ENCODE measurements around the gene NACAD. TPM values are rescaled to one million over a fixed set of nuclear protein-coding genes. Genes with fewer than 3 reads are reported as not detected.
A peak's percentile ranks its signal among the peaks of the same experiment; 100 is the strongest.

The NACAD gene
- total RNA-seq, 1 experiment from 2014 or later, result 0.24 TPM

DNA sequence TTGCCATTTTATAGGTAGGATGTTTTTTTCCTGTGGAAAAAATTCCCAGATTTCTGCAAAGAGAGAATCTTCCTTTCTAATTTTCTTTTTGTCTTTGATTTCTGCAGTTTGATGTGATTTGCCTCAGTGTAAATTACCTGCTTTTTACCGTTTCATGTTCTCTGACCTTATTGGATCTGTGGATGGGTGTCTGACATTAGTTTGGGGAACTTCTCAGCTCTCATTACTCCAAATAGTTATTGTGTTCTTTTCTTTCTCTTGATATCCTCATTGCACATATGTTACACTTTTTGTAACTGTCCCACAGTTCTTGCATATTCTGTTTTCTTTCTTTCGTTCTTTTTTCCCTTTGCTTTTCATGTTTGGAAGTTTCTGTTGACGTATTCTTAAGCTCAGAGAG, 28.5 kb downstream of the NACAD start:
- no peaks in the 10 kb centered on the region for H3K9me3 ChIP-seq (ENCODE audit: insufficient read depth, low read depth)
- no peak overlapping the region for H3K27ac ChIP-seq
- H2AFZ ChIP-seq, result no peak overlapping the region
- CTCF ChIA-PET, result interaction anchor here (0.6 kb wide), 1 partner anchor 77 kb away, joined by 3 read pairs; no protein-coding TSS in a partner anchor
- H4K20me1 ChIP-seq (ENCODE audit: insufficient read depth), result no peaks in the 10 kb centered on the region; the same call in 1 of the 2 replicates
- H3K4me3 ChIP-seq, result no peak overlapping the region
- no peak for DNase-seq
- peaks cover 36% of the 10 kb centered on the region for H3K79me2 ChIP-seq (ENCODE audit: low read depth)
- peaks cover 28% of the 10 kb centered on the region for H3F3A ChIP-seq (ENCODE audit: insufficient read depth, low read depth)
- POLR2A ChIA-PET (ENCODE audit: unreplicated experiment), result no interaction called here
- H3K36me3 ChIP-seq (ENCODE audit: low read depth), result 0 out of 2 replicates have a peak, but pooled peaks cover 7% of the 10 kb centered on the region
- no peak overlapping the region for H3K4me2 ChIP-seq
- no peaks in the 10 kb centered on the region for H3K27me3 ChIP-seq (ENCODE audit: insufficient read depth, low read depth)
- no peaks in the 10 kb centered on the region for H3K9me2 ChIP-seq (ENCODE audit: insufficient read depth)
- no peak for TF ChIP-seq EZH2 (IDR thresholded peaks at IDR 0.05; ENCODE audit: low read depth)
- TF ChIP-seq, protein P1, sequence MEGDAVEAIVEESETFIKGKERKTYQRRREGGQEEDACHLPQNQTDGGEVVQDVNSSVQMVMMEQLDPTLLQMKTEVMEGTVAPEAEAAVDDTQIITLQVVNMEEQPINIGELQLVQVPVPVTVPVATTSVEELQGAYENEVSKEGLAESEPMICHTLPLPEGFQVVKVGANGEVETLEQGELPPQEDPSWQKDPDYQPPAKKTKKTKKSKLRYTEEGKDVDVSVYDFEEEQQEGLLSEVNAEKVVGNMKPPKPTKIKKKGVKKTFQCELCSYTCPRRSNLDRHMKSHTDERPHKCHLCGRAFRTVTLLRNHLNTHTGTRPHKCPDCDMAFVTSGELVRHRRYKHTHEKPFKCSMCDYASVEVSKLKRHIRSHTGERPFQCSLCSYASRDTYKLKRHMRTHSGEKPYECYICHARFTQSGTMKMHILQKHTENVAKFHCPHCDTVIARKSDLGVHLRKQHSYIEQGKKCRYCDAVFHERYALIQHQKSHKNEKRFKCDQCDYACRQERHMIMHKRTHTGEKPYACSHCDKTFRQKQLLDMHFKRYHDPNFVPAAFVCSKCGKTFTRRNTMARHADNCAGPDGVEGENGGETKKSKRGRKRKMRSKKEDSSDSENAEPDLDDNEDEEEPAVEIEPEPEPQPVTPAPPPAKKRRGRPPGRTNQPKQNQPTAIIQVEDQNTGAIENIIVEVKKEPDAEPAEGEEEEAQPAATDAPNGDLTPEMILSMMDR (conservative IDR thresholded peaks at IDR 0.05), result no peak
- intact Hi-C loops (cut with micrococcal nuclease; ENCODE audit: unreplicated experiment), result no loop called here
- no TSS peak for BruUV-seq (replicated peaks)
- H3K4me1 ChIP-seq (replicated peaks; ENCODE audit: insufficient read depth), result peaks cover 27% of the 10 kb centered on the region

DNA sequence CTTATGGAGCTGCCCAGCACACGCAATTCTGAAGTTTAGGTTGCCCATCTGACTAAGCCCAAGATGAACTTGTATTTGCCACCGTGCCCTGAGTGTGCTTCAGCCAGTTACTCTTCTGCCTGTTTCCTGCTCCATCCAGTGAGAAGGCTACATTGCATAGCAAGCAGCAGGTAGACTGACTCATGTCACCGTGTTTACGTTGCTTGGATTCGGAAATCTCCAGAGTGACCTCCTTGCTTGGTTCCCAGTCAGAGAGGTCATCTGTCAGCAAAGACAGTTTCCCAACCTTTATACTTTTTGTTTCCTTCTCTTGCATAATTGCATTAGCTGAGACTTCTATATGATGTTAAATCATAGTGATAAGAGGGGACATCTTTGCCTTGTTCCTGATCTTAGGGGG, 30.9 kb downstream of the NACAD start:
- Histone ChIP-seq H4K20me1 (ENCODE audit: insufficient read depth) (no peaks in the 10 kb centered on the region; the same call in 1 of the 2 replicates), H3K36me3 (ENCODE audit: low read depth) (no peaks in the 10 kb centered on the region), H3K27ac (peak overlapping the region; percentile 72), H3K9me3 (ENCODE audit: insufficient read depth, low read depth) (no peaks in the 10 kb centered on the region), H3F3A (ENCODE audit: insufficient read depth, low read depth) (peaks cover 28% of the 10 kb centered on the region), H3K9me2 (ENCODE audit: insufficient read depth) (no peaks in the 10 kb centered on the region), H3K27me3 (ENCODE audit: insufficient read depth, low read depth) (no peaks in the 10 kb centered on the region), H3K4me2 (peak overlapping the region; percentile 42), H2AFZ (no peak overlapping the region), H3K4me1 (replicated peaks; ENCODE audit: insufficient read depth) (peaks cover 27% of the 10 kb centered on the region), H3K4me3 (no peak overlapping the region), H3K79me2 (ENCODE audit: low read depth) (peaks cover 36% of the 10 kb centered on the region)
- POLR2A ChIA-PET (ENCODE audit: unreplicated experiment), result no interaction called here
- CTCF ChIA-PET, result no interaction called here
- DNase-seq, result peak; percentile 54 to 98
- no TSS peak for BruUV-seq (replicated peaks)
- no peak for TF ChIP-seq EZH2 (IDR thresholded peaks at IDR 0.05; ENCODE audit: low read depth)
- intact Hi-C loops (cut with micrococcal nuclease; ENCODE audit: unreplicated experiment), result no loop called here

DNA sequence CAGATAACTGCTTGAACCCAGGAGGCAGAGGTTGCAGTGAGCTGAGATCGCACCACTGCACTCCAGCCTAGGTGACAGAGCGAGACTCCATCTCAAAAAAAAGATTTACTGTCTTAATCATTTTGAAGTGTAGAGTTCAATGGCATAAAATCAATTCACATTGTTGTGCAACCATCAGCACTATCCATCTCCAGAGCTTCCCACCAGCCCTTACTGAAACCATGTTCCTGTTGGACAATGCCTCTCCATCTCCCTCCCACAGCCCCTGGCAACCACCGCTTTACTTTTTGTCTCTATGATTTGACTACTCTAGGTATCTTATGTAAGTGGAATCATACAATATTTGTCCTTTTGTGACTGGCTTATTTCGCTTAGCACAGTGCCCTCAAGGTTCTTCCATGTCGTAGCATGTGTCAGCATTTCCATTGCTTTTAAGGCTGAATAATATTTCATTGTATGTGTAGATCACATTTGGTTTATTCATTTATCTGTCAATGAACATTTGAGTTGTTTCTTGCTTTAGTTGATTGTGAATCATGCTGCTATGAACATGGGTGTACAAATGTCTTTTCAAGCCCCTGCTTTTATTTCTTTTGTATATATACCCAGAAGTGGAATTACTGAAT, 33.1 kb downstream of the NACAD start:
- H3K4me1 ChIP-seq (replicated peaks; ENCODE audit: insufficient read depth), result peaks cover 27% of the 10 kb centered on the region
- no peaks in the 10 kb centered on the region for H3K9me2 ChIP-seq (ENCODE audit: insufficient read depth)
- H2AFZ ChIP-seq, result no peak overlapping the region
- H3K36me3 ChIP-seq (ENCODE audit: low read depth), result no peaks in the 10 kb centered on the region
- intact Hi-C loops (cut with micrococcal nuclease; ENCODE audit: unreplicated experiment), result no loop called here
- no peak overlapping the region for H3K4me2 ChIP-seq
- no peak for DNase-seq
- peaks cover 28% of the 10 kb centered on the region for H3F3A ChIP-seq (ENCODE audit: insufficient read depth, low read depth)
- H4K20me1 ChIP-seq (ENCODE audit: insufficient read depth), result no peaks in the 10 kb centered on the region
- TF ChIP-seq, protein P1 (conservative IDR thresholded peaks at IDR 0.05), result no peak
- H3K9me3 ChIP-seq (ENCODE audit: insufficient read depth, low read depth), result no peaks in the 10 kb centered on the region
- ChIA-PET POLR2A (ENCODE audit: unreplicated experiment) (interaction anchor here (0.6 kb wide), 1 partner anchor 37 kb away, joined by 3 read pairs; no protein-coding TSS in a partner anchor), CTCF (no interaction called here)
- no peak overlapping the region for H3K27ac ChIP-seq
- peaks cover 26% of the 10 kb centered on the region for H3K79me2 ChIP-seq (ENCODE audit: low read depth)
- no peaks in the 10 kb centered on the region for H3K27me3 ChIP-seq (ENCODE audit: insufficient read depth, low read depth)
- H3K4me3 ChIP-seq, result no peak overlapping the region
- no TSS peak for BruUV-seq (replicated peaks)
